ENCODE data around the gene SLC3A2.
"Not testable (repeated sequence)": the region's sequence is repeated elsewhere in the genome, so short reads cannot be mapped to it uniquely, and the experiment has no call there.

SLC3A2 gene

GRCh38 chr11:62930157-62930556, 49.5 kb downstream of the SLC3A2 start:
- DNase-seq (ENCODE audit: low read depth in 3 of 3), result no peak

DNA sequence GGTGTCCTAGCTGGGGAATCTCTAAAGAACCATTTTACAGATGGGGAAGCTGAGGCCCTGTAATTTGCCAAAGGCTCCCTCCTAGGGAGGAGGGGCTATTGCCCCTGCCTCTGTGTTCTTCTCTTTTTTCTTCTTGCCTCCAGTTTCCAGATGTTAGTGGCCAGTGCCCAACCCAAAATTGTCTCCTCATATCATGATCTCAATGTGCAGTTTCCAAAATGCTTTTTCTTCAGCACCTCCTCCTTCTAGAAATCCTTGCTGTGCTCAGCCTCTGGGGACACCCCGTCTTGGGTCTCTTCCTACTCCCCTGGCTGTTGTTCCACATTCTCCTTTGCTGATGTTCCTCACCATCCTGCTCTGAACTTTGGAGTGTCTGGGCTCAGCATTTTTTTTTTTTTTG, 50.0 kb downstream of the SLC3A2 start:
- DNase-seq (ENCODE audit: low read depth in 3 of 3), result no peak

GRCh38 chr11:62931499-62932278, 51.0 kb downstream of the SLC3A2 start:
- no peak for DNase-seq (ENCODE audit: low read depth in 3 of 3)

- DNase-seq (ENCODE audit: low read depth in 3 of 3), result no peak
Observed at GRCh38 chr11:62933285-62933684, 52.6 kb downstream of the SLC3A2 start.

DNA sequence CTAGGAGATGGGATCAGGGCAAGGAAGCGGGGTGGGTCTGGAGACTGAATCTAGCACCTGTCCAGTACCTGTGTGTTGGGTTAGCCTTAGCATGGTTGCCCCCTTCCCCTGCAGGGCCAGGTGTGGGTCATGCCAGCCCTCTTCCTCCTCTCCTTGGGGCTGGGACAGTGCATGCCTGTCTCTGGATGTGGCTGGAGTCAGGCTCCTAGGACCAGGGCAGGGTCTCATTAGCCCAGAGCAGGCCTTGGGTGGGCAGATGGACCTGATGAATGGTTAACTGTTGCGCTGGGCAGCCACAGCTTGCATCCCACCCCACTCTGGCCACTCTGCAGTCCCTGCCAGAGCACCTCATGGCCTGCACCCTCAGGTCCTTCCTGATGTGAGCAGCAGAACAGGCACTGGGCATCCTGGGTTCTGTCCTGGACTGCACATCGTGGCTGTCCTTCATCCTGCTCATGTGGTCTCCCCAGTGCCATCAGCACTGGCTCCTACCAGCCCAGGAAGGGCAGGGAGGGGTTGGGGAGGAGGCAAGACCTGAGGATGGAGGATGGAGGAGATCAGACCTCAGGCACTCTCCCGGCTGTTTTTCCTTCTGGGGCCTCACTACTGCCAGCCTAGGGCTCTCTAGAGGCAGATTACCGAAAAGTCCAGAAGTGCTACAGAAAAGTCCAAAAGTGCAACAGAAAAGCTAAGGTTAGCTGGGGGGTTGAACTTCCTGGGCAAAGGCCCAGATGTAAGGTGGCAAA, 53.2 kb downstream of the SLC3A2 start:
- DNase-seq (ENCODE audit: low read depth in 3 of 3), result no peak

GRCh38 chr11:62934496-62934785, 53.7 kb downstream of the SLC3A2 start:
- no peak for DNase-seq (ENCODE audit: low read depth in 3 of 3)

GRCh38 chr11:62937528-62937927, 56.8 kb downstream of the SLC3A2 start:
- DNase-seq (ENCODE audit: low read depth in 3 of 3), result not testable (repeated sequence)
